Osteoblast (primary cell): ENCODE measurements around the gene ZNF287. TPM values are rescaled to one million over a fixed set of nuclear protein-coding genes. Genes with fewer than 3 reads are reported as not detected.

Experiments used
- DNase-seq: peaks from one replicate; pipeline ENCODE4 v3.0.0; 2011; ENCODE audit warnings: low spot score, mixed read lengths; ENCODE audit not compliant: insufficient read length; ENCODE audit errors: missing footprints
- H2AFZ ChIP-seq: 2 replicates; pipeline ENCODE4 v1.6.0; 2011; ENCODE audit warnings: mild to moderate bottlenecking, low read length
- H3K27ac ChIP-seq: 2 replicates; pipeline ENCODE4 v1.5.1; 2011; ENCODE audit warnings: mild to moderate bottlenecking, low read depth, low read length, moderate library complexity
- H3K27me3 ChIP-seq: 2 replicates; pipeline ENCODE4 v1.6.0; 2012; ENCODE audit warnings: mild to moderate bottlenecking, control low read depth, inconsistent platforms, low read length, moderate library complexity; ENCODE audit not compliant: insufficient read depth
- H3K36me3 ChIP-seq: 2 replicates; pipeline ENCODE4 v1.5.1; 2011; ENCODE audit warnings: mild to moderate bottlenecking, low read length, control low read depth, moderate library complexity; ENCODE audit not compliant: insufficient read depth
- H3K4me1 ChIP-seq: 2 replicates; pipeline ENCODE4 v1.5.1; 2011; ENCODE audit warnings: mild to moderate bottlenecking, low read length, control low read depth, moderate library complexity; ENCODE audit not compliant: insufficient read depth
- H3K4me2 ChIP-seq: 2 replicates; pipeline ENCODE4 v1.6.0; 2011; ENCODE audit warnings: mild to moderate bottlenecking, low read length; ENCODE audit not compliant: insufficient read depth
- H3K4me3 ChIP-seq: fragments of 200-600 bp; sonication (generic); 3 replicates; pipeline ENCODE4 v1.5.1; 2012; ENCODE audit warnings: mild to moderate bottlenecking, low read length, inconsistent platforms; ENCODE audit not compliant: insufficient read depth
- H3K79me2 ChIP-seq: 2 replicates; pipeline ENCODE4 v1.6.0; 2012; ENCODE audit warnings: mild to moderate bottlenecking, low read length, control low read depth, inconsistent platforms; ENCODE audit not compliant: insufficient read depth
- H3K9me3 ChIP-seq: 2 replicates; pipeline ENCODE4 v1.5.1; 2011; ENCODE audit warnings: low read depth, low read length, control low read depth
- H4K20me1 ChIP-seq: 2 replicates; pipeline ENCODE4 v1.6.0; 2012; ENCODE audit warnings: mild to moderate bottlenecking, low read length, control low read depth; ENCODE audit not compliant: insufficient read depth
- total RNA-seq: library from RNA; depleted of rRNA; stranded (reverse); fragments of >200 nt; gene quantifications from 2 replicates; pipeline ENCODE4 v1.2.3, GENCODE V29; 2012
- TF ChIP-seq, protein P1 (sequence below): IDR thresholded peaks from 2 replicates; pipeline ENCODE4 v1.5.1; 2011; ENCODE audit warnings: mild to moderate bottlenecking, low read depth, low read length, moderate library complexity; ENCODE audit errors: extremely low read depth

Gene ZNF287
- total RNA-seq, 1 donor, result 10.9 TPM

DNA sequence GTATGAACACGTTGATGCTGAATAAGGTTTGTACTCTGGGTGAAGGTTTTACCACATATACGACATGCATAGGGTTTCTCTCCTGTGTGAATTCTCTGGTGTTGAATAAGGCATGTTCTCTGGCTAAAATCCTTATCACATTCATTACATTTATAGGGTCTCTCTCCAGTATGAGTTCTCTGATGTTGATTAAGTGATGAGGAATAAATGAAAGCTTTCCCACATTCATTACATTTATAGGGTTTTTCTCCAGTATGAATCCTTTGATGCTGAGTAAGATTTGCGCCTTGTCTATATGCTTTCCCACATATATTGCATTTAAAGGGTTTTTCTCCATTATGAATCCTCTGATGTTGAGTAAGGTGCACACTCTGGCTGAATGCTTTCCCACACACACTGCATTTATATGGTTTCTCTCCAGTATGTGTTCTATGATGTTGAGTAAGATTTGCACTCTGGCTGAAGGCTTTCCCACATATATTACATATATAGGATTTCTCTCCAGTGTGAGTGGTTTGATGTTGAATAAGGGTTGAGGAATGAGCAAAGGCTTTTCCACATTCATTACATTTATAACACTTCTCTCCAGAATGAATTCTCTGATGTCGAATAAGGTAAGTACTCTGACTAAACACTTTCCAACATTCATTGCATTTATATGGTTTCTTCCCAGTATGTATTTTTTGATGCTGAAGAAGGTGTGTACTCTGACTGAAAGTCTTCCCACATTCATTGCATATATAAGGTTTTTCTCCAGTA is 16.9 kb downstream of the ZNF287 start:
- Histone ChIP-seq H3K9me3 (peaks cover 40% of the 10 kb centered on the region), H3K27me3 (no peaks in the 10 kb centered on the region), H3K4me2 (no peak overlapping the region), H3K79me2 (no peaks in the 10 kb centered on the region), H3K4me1 (no peaks in the 10 kb centered on the region), H3K4me3 (no peak overlapping the region), H4K20me1 (no peaks in the 10 kb centered on the region), H2AFZ (no peak overlapping the region), H3K36me3 (peaks cover 39% of the 10 kb centered on the region), H3K27ac (no peak overlapping the region)
- TF ChIP-seq, protein P1, sequence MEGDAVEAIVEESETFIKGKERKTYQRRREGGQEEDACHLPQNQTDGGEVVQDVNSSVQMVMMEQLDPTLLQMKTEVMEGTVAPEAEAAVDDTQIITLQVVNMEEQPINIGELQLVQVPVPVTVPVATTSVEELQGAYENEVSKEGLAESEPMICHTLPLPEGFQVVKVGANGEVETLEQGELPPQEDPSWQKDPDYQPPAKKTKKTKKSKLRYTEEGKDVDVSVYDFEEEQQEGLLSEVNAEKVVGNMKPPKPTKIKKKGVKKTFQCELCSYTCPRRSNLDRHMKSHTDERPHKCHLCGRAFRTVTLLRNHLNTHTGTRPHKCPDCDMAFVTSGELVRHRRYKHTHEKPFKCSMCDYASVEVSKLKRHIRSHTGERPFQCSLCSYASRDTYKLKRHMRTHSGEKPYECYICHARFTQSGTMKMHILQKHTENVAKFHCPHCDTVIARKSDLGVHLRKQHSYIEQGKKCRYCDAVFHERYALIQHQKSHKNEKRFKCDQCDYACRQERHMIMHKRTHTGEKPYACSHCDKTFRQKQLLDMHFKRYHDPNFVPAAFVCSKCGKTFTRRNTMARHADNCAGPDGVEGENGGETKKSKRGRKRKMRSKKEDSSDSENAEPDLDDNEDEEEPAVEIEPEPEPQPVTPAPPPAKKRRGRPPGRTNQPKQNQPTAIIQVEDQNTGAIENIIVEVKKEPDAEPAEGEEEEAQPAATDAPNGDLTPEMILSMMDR, result no peak
- DNase-seq, result no peak

DNA sequence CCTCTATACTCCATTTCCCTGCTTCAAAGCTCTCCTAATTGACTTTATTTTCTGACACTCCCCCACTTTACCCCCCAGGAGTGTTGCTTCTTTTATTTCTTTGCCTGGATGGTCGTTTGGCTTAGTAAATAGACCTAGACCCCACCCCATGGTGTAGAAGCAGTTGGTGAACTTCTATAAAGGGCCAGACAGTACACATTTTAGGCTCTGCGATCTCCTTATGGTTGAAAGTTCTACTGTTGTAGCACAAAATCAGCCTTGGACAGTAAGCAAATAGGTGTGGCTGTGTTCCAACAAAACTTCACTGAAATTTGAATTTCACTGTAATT is 31.9 kb downstream of the ZNF287 start:
- Histone ChIP-seq H3K36me3 (no peaks in the 10 kb centered on the region), H3K27me3 (peaks cover 3% of the 10 kb centered on the region), H3K4me1 (peaks cover 8% of the 10 kb centered on the region), H2AFZ (no peak overlapping the region), H3K4me3 (no peak overlapping the region), H3K4me2 (peak overlapping the region; percentile 93), H3K79me2 (no peaks in the 10 kb centered on the region), H3K27ac (no peak overlapping the region), H3K9me3 (no peaks in the 10 kb centered on the region), H4K20me1 (no peaks in the 10 kb centered on the region)
- no peak for DNase-seq
- TF ChIP-seq, protein P1, result no peak

DNA sequence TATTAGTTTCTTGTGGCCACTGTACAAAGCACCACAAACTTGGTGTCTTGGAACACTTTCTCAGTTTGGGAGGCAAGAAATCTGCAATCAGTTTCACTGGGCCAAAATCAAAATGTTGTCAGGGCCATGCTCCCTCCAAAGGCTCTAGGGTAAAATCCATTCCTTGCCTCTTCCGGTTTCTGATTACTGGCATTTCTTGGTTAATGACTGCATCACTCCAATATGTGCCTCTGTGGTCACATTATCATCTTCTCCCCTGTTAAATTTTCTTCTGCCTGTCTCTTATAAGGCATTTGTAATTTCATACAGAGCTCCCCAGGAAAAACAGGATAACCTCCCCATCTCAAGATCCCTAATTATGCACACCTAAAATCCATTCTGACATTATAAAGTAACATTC is 34.8 kb downstream of the ZNF287 start:
- Histone ChIP-seq H3K27ac (no peak overlapping the region), H3K9me3 (no peaks in the 10 kb centered on the region), H3K4me2 (no peak overlapping the region), H3K27me3 (peaks cover 19% of the 10 kb centered on the region), H4K20me1 (no peaks in the 10 kb centered on the region), H2AFZ (no peak overlapping the region), H3K36me3 (no peaks in the 10 kb centered on the region), H3K4me3 (no peak overlapping the region), H3K79me2 (no peaks in the 10 kb centered on the region), H3K4me1 (peaks cover 8% of the 10 kb centered on the region)
- TF ChIP-seq, protein P1, result no peak
- DNase-seq, result peak; percentile 56

DNA sequence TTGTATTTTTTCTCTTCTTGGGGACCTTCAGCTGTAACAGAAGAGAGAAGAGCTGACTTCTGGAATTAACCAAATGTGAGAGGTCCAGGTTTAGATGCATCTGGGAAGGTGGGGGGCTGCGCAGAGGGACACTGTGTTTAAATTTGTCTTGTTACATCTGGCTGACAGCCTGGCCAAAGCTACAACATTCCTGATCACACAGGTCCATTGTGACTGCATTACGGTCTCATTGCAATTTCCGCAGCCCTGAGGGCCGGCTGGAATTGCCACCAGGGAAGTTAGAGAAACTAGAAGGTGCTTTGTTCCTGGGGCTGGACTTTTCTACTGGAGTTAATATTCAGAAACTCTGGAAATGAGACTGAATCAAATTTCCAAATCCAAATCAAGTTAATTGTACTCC is 39.1 kb downstream of the ZNF287 start:
- Histone ChIP-seq H3K36me3 (no peaks in the 10 kb centered on the region), H3K4me3 (no peak overlapping the region), H3K4me2 (no peak overlapping the region), H3K9me3 (no peaks in the 10 kb centered on the region), H3K4me1 (peaks cover 8% of the 10 kb centered on the region), H4K20me1 (no peaks in the 10 kb centered on the region), H2AFZ (no peak overlapping the region), H3K27ac (no peak overlapping the region), H3K27me3 (peaks cover 47% of the 10 kb centered on the region), H3K79me2 (no peaks in the 10 kb centered on the region)
- peak; percentile 62 for DNase-seq
- TF ChIP-seq, protein P1, result no peak
